SKM-1 treated with dmso at 0.1 percent for 144 hours (cell line): ENCODE measurements around the gene TNFRSF13B.
"Not testable (repeated sequence)": the region's sequence is repeated elsewhere in the genome, so short reads cannot be mapped to it uniquely, and the experiment has no call there.

Source experiments
- DNase-seq: peaks from one replicate; lab custom pipeline; 2025; ENCODE audit not compliant: unreplicated experiment; lab: John Stamatoyannopoulos, UW

TNFRSF13B gene

GRCh38 chr17:16961792-16962191 lies 10.1 kb downstream of the TNFRSF13B start:
- no peak for DNase-seq

GRCh38 chr17:16961022-16961421 lies 10.9 kb downstream of the TNFRSF13B start:
- DNase-seq: not testable (repeated sequence)

DNA sequence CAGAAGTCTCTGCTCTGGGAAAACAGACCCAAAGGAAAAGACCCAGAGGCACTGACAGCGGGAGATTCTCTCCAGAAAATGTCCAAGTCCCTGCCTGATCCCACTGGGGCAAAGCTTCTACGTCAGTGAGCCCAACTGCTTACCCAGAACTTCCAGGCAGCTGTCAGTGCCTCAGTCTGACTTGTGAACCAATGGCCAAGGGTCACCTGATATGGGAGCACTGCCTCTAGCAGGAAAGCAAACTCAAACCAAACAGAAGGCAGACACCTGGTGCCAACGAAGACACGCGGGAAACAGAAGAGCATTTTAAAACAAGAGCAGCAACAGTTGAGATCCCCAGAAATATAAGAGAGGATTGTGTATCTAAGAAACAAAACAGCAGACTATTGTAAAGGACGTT lies 16.9 kb downstream of the TNFRSF13B start:
- DNase-seq: not testable (repeated sequence)

DNA sequence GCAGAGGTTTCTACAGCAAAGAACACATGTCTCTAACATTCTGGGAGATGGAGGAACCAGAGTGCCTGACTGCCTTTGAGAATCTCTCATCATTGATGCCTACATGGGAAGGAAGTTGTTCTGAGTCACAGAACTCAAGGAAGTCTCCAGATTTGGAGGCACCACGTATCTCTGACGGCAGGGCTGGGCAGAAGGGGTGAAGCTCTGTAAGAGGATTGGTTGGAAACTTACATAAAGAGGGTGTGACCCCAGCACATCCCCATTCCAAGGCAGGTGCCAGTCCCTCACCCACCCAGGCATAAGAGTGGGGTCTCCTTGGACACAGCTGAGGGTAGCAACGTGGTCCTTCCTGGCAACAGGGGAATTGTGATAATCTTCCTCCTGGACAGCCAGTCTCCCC lies 17.4 kb downstream of the TNFRSF13B start:
- DNase-seq: no peak

DNA sequence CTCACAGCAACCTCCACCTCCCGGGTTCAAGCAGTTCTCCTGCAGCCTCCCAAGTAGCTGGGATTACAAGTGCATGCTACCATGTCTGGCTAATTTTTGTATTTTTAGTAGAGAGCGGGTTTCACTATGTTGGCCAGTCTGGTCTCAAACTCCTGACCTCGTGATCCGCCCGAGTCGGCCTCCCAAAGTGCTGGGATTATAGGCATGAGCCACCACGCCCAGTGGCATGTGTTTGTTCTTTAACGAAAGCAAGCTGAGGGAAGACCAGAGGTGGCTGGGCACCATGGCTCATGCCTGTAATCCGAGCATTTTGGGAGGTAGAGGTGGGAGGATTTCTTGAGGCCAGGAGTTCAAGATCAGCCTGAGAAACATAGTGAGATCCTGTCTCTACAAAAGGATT lies 18.1 kb downstream of the TNFRSF13B start:
- DNase-seq: no peak

DNA sequence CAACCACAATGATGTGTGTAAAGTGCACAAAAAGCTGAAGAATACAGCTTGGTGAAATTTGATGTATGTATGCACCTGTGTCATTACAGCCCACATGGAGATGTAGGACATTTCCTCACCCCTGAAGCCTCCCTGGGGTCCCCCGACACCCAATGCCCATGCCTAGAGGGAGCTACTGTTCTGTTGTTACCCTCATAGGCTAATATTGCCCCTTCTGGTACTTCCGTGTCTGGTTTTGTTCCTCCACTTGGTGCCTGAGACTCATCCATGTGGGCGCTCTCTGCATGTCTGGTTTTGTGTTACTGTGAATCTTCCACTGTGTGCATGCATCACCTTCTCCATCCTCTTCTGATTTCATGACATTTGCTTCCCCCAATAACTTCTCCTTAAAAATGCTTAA lies 18.6 kb downstream of the TNFRSF13B start:
- DNase-seq: no peak

GRCh38 chr17:16952401-16952800 lies 19.5 kb downstream of the TNFRSF13B start:
- no peak for DNase-seq

DNA sequence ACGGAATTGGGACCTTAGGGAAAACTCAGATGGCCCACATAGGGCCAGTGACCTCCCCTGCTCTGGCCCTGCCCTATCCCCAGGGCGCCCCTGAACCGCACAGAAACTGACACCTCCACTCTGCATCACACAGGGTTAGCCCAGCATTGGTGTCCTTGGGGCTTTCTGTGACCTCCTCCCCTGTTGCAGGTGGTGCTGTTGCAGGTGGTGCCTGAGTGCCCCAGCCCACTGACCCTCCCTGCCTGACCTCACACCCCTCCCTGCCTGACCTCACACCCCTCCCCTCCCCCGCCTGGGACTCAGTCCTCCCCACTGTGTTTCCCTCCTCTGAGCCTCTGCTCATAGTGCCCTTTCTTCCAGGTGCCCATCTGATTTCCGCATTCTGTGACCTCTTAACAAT lies 21.4 kb downstream of the TNFRSF13B start:
- no peak for DNase-seq

DNA sequence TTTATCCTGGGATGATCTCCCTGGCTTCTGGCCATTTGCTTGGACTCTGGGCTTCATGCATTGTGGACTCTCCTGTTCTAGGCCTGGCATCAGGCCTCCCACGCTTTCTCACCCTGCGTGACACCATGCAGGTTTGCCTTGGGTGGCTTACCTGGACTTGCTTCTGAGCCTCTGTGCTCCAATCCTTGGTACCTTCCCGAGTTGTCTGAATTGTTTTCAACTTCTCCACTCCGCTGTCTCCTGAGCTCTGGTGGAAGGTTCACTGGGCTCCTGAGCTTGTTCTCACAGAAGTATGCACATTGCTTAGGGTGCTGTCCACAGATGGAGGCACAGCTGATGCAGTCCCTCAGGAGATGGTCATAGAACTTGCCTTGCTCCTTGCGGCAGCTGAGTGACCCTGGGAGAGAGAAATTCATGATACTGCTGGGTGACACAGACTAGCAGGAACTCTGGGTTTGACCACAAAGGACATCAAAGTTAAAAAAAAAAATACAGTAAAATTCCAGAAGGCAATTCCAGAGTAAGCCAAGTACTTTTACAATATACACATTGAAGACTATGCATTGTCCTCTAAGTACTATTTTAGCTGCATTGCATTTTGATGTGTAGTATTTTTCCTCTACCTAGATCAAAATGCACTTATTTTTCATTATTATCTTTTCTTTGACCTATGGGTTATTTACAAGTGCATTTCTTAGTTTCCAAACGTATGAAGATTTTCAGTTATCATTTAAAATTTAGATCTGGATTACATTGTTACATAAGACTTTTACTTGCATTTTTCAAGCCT lies 23.1 kb downstream of the TNFRSF13B start:
- no peak for DNase-seq

GRCh38 chr17:16947470-16947869 lies 24.4 kb downstream of the TNFRSF13B start:
- no peak for DNase-seq

DNA sequence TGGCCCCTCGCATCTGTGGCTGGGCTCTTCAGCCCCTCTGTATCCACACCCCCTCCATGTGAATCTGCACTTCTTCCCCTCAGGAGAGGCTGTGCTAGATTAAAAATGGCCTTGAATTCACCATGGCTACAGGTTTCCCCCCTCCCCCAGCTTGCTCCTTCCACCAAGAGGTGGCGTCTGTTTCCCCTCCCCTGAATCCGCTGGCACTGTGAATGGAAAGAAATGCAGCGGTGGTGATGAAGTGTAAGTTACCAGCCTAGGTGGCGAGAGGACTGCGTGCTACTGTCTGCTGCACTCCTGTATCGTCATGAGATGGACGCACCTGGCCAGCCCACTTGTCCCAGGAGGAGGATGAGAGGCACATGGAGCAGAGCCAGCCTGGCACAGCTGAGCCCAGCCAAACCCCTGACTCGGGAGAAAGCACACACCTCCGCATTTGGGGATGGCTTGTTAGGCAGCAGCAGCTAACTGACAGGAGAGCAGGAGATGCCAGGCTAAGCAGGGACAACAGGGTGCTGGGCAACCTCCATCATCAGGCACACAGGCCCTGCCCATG lies 26.2 kb downstream of the TNFRSF13B start:
- no peak for DNase-seq

- no peak for DNase-seq
These were observed 26.8 kb downstream of the TNFRSF13B start for GRCh38 chr17:16945136-16945482.

GRCh38 chr17:16944334-16945135 lies 27.4 kb downstream of the TNFRSF13B start:
- no peak for DNase-seq

DNA sequence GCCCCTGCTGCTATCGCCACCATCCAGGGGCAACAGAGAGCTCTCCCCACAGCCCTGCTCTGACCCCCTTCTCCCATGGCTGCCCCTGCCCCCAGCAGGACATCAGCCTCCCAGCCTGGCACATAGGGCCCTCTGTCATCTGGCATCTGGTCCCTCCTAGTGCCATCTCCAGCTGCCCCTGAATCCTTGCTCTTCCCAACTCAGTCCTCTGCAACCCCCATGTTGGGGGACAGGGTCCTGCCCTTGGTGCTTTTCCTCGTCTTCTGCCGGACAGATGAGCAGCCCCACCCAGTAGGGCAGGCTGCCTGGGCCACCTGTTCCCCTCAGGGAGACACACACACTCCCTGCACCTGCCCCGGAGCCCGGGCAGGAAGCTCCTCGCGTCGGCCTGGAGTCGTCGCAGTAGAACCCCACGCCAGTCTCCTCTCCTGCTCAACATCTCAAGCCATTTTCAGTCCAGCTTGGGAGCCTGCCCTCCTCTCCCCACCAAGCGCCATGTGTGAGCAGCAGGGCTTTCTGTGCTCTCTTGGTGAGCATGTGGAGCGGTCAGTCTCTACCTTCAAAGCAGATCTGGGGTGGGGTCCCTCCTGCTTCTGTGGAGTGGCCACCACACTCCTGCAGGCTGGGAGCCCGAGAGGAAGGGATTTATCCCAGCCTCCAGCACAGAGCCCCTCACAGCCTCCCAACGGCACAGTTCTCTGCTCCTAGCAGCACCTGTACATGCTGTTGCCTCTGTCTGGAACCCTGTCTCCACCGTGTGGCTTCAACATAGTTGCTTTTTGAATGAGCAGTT lies 28.2 kb downstream of the TNFRSF13B start:
- no peak for DNase-seq

DNA sequence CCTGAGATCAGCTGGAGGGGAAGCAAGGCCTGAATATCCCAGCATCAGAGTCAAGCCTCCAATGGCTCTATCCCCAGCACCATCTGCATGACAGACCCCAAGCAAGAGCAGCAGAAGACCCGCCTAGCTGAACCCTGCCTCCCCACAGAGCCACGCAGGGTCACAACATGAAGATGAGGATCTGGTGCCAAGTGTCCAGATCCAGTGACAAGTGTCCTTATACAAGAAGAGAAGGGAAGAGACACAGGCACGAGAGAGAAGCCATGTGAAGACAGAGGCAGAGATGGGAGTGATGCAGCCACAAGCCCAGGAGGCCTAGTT lies 28.9 kb downstream of the TNFRSF13B start:
- no peak for DNase-seq

- no peak for DNase-seq
These were observed 29.5 kb downstream of the TNFRSF13B start for GRCh38 chr17:16942141-16943031.

GRCh38 chr17:16941072-16942036 lies 30.6 kb downstream of the TNFRSF13B start:
- DNase-seq: no peak

GRCh38 chr17:16940116-16940881 lies 31.6 kb downstream of the TNFRSF13B start:
- DNase-seq: no peak
